ENCODE measurements around the gene TLR10.

TLR10 gene

DNA sequence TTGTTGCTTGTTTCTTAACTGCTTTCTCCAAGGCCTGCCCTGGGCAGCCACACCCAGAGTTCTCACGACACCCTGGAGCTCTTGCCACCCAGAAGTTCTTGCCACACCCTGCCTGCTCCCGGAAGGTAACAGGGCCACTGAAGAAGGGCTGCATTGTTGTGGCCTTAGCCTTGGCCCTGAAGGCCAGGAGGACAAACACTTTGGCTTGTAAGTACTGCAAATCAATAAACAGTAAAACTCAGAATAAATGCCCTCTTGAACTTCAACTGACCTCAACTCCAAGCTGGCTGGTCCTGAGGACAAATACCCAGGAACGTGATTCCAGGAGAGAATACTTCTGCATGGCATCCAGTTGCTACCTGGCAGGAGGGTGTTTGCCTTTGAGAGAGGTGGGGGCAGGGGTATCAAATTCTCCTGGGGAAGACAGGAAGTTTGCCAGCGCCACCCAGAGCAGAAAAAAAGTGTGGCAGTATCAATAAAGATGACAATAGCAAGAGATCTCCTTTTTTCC lies 54.1 kb downstream of the TLR10 start:
- no peak for DNase-seq

DNA sequence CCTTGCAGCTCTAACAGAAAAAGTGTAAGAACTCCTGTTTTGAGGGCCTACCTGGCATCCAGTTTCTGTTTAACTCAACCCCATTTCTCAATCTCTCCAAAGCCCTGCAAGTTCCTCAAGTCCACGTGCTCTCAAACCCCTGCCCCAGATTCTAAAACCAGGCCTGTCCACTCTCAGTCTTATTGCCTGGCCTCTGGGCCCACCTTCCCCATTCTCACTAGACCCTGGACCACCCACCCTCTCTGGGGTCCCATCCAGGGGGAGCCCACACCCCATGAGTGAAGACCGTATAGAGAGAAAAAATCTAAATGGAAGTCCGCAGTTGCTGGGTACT lies 58.3 kb downstream of the TLR10 start:
- DNase-seq, result no peak

DNA sequence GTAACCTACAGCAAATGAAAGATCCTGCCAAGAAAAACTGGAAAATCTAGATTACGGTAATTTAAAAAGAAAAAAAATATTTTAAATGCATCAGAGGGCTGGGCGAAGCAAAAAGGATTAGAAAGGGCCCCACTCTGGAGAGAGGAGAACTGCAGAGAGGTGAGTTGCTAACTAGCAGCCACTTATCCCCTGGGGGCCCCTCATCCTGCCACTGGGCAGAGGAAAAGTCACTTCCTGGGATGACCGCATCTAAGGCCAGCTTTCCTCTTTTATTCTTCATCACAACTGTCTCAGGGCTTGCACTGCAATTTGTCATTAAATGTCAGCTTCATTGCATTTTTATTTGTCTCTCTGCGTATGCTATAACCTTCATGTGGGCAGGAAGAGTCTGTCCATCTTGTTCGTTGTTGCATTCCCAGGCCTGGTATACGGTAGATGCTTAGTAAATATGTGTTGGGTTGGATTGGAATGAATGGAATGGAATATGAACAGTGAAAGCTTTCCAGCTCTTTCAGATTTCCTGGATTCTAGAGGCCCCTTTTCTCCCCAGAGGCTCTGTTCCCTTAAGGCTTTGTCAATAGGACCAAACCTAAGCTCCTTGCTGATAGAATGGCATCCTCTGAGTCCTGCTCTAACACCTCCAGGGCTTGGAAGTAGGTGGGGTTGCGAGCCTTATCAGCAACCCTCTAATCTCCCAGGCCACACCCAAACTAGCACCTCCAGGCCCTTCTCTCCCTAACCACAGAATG lies 58.9 kb downstream of the TLR10 start:
- no peak for DNase-seq

DNA sequence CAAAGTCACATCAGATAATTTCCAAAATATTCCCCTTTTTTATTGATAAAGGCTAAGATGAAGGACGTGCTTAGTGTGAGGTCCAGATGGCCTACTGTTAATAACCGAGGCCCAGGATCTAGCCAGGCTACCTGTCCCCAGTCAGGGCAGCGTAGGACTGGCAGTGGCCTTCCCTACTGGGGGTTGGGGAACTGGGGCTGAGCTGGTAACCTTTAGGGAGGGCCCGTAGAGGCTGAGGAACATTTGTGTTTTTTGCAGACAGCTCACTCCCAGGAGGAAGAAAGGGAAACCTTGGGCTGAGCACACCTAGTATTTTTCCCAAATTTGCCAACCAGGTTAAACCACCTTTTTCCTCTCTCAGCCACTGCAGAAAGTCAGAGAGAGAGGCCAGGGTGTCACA lies 59.7 kb downstream of the TLR10 start:
- DNase-seq, result no peak
